Stimulated activated CD4-positive, alpha-beta T cell treated with anti-CD3 and anti-CD28 coated beads, Interleukin-15, amount 100 ng/mL, for 48 hours (primary cell): ENCODE measurements around the gene ACTR3C.
"Not testable (repeated sequence)": the region's sequence is repeated elsewhere in the genome, so short reads cannot be mapped to it uniquely, and the experiment has no call there.

Source experiments
- DNase-seq, 2 donors: peaks; one replicate each; pipeline ENCODE4 v3.0.0-alpha.2; 2020; ENCODE audit warnings: low read depth in 2 of 2

ACTR3C gene

DNA sequence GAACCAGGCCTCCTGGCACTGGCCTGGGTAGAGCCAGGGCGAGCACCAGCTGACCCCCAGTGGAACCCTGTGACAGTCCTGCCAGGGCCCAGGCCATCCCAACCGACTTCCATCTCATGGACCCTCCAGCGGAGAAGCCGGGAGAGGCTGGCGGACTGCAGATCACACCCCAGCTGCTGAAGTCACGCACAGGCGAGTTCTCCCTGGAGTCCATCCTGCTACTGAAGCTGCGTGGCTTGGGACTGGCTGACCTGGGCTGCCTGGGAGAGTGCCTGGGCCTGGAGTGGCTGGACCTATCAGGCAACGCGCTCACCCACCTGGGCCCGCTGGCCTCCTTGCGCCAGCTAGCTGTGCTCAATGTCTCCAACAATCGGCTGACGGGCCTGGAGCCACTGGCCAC lies 13.4 kb upstream of the ACTR3C start:
- no peak for DNase-seq

DNA sequence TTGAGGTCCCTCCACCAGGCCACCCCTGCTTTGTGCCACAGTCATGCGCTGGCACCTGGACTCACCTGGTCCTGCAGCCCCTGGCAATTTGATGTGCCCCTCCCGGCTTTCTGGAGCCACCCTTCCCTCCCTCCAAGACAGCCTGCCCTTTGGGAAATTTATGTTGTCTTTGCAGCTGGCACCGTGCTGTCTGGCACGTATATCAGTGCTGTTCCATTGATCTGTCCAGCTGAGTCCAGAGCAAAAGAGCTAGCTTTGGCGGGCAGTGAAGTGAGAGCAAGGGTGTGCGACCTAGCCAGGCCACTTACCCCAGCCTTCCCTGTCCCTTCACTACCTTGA lies 12.4 kb upstream of the ACTR3C start:
- no peak for DNase-seq

DNA sequence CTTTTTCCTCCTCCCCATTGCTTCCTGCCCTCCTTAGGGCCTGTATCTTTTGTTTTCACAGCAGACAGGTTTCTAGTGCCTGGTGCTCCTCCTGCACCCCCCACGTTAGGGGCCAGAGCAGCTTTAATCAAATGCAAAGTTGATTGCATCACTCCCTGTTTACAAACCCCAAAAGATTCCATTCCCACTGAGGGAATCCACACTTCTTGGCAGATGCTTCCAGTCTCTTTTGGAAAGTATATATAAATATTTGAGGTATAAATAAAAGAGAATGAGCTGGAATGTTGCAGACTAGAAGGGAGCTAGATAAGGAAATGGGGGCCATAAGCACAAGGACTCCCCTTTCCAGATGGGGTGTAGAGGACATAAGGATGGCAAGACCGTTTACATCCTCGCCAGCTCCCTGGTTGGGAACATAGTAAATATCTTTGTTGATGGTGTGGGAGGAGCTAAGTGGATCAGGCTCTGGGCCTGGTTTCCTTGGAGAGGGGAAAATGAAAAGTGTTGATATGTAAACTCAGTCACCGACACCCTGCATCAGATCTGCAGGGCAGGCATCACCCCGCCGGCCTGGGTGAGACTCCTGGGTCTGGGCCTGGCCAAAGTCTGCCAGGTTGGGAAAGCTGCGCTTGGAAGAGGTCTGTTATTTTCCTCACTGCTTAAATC lies 11.9 kb upstream of the ACTR3C start:
- DNase-seq, result no peak

DNA sequence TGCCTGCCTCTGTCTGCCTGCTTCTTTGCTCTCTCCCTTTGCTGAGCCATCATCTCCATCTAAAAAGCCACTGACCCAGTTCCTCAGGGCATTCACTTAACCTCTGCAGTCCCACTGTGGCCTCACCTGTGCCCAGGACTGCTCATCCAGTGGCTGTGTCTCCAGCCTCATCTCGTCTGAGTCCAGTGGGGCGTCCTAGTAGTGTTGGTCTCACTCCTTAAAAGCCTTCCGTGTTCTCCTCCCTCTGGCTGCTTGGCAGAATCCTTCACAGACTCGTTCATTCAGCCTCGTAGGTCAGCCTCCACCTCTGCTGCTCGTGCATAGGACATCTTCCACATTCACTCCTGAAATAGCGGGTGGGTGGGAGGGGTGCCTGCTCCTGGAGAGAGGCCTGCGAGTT lies 10.8 kb upstream of the ACTR3C start:
- no peak for DNase-seq

DNA sequence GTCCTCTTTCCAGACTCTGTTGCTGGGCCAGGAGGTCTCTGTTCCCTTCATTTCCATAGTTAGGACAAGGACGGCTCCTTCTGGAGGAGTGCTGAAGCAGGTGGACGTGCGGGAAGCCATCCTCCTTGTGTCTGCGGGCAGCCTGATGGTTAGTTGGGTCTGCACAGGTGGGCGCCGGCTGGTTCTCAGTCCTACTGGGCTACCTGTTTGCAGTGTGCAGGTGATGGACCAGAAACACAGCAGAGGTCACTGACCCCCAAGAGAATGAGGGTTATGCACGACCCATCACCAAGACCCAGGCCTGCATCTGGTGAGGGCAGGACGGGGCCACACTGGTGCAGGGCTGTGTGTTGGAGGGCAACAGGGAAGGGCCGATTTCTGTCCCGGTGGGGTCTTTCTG lies 10.3 kb upstream of the ACTR3C start:
- no peak for DNase-seq

DNA sequence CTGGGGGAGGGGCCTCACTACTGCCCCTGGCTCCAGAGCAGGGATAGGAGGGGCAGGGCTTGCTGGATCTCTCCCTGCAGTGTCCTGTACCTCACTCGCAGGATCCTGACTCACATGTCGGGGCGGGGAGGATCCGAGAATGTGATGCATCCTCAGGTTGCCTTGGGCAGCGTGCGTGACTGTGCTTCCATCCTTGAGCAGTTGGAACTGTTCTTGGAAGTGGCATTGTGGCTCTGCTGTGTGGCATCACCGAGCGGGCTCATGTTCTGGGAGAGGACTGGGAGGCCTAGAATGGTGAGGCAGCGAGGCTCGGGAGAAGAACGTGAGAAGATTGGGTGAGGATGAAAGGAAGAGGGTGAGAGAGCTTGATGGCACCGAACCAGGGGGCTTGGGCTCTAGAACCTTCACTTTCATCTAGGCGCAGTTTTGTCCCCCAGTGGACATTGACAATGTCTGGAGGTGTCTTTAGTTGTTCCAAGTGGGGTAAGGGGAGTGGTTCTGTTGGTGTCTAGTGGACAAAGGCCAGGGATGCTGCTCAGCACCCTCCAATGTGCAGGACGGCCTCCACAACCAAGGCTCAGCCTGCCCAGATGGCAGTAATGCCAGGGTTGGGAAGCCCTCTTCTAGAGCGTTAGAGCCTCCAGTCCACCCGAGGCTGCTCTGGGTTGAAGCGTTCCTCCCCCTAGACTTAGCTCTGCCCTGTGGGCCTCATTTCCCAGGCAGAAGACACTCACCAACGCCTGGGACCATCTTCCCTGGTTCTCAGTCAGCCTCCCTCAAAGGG lies 9.7 kb upstream of the ACTR3C start:
- no peak for DNase-seq

DNA sequence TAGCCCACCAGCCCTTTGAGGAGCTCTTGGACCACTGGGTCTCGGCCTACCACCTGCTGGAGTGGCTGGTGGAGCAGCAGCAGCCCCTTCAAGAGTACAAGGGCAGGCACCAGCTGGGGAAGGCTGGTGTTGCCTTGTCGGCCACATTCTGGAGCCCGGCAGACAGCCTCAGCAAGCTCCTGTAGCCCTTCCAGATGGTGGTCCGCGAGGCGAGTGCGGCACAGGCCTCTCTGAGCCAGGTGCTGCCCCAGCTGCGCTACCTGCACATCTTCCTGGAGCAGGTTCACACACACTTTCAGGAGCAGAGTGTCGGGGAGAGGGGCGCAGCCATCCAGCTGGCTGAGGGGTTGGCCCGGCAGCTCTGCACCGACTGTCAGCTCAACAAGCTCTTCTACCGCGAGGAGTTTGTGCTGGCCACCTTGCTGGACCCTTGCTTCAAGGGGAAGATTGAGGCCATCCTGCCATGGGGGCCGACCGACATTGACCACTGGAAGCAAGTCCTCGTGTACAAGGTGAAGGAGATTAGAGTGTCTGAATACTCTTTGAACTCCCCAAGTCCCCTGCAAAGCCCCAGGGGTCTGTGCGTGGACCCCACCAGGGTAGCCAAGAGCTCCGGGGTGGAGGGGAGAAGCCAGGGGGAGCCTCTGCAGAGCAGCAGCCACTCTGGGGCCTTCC lies 7.0 kb upstream of the ACTR3C start:
- no peak for DNase-seq

DNA sequence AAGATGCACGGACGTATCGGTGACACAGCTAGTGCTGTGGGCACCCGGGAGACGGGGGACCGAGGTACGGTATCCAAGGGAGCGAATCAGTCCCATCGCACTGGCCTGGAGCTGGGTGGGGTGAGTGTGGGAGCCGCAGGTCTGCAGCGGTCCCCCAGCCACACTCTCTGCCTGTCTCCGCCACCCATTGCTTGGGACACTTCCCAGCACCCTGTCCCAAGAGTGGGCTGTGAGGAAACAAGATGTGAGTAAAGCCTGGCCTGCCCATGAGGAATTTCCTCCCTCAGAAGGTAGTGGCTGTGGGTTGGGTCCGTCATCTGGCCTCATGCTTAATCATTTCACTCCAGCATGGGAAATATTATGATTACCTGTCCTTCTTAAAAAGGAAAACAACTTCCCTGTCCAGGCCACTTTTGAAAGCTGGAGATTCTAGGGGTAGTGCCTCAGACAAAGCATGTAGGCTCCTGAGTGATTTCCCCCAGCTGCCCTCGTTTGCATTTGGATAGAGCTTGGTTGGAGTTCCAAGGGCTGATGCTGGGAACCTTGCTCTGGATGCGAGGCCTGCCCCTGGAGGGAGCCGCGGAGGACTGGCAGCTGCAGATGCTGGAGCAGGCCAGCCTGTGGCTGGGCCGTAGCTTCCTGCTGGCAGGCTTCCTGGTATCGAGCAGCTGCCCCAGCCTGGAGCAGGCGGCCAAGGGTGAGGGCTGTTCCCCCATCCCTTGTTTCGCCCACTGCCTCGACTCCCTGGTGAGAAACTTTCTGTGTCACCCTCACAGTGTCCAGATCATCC lies 6.2 kb upstream of the ACTR3C start:
- no peak for DNase-seq

DNA sequence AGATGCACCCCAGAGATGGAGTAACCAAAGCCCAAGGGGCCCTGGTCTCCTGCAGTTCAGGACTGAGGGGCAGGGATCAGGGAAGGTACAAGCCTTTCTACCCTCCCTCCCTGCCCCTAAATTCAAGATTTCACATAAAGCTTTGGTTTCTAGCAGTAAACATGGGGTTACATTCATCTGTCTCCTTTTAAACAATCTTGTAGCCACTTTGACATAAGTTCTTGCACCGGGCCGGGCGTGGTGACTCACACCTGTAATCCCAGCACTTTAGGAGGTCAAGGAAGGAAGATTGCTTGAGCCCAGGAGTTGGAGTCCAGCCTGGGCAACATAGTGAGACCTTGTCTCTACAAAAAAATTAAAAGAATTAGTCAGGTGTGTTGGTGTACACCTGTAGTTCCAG lies 4.0 kb upstream of the ACTR3C start:
- DNase-seq, result no peak

DNA sequence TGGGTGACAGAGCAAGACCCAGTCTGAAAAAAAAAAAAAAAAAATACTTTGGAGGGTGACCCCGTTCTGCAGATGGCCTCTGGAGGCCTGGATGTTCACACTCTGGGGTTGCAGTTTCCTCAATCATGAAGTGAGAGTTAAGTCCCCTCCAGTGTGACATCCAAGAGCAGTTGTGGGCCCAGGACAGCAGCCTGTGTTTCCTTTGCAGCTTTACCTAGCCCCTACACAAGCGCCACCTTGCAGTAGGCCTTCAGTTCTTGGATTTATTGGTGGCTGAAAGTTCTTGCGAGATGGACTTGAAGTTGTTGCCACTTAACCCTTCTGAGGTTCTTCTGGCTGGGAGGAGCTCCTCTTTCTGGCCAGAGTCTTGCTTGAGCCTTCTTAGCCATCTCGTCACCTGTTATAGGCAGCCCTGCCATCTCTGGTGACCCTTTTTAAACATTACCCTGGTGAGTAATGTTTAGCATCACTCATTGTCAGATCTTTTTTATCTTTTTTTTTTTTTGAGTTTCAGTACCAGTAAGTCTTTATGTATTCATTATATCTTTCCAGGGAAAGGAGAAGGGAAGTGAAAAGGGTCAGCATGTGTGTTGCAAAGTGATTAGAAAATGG lies 3.4 kb upstream of the ACTR3C start:
- DNase-seq, result no peak

DNA sequence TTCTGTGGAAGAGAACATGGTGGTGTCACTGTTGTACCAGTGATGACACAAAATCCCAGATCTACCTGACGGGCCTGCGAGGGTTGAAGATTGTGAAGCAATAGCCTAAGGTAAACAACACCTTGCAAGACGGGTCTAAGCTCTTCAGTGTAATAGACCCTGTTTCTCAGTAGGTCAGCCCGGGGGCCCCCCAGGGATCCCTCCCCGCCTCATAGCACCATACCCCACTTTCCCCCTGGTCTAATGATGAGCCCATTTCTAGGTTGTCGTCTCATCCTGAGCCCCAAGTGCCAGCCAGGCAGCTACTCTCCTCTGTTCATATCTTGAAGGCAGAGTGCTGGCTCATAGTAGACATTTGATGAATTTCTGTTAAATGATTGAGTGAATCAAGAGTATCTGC lies 2.6 kb upstream of the ACTR3C start:
- no peak for DNase-seq

DNA sequence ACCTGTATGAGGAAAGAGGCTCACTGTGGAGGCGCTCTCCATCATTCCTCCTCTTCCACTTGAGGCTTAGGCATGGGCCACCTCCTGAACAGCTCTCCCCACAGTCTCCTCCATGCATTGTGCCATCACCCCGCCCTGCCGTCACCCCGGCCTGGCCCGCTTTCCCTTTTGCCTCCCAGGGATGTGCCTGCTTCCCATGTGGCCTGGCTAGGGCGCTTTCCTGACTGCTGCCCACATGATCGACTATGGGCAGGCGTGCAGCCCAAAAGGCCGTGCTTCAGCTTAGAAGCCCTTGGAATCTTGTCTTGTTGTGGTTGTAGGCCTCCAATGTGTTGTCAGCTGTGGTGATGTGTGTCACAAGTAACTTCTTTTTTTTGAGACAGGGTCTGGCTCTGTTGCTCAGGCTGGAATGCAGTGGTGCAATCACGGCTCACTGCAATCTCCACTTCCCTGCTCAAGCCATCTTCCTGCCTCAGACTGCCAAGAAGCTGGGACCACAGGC lies 1.8 kb upstream of the ACTR3C start:
- no peak for DNase-seq

DNA sequence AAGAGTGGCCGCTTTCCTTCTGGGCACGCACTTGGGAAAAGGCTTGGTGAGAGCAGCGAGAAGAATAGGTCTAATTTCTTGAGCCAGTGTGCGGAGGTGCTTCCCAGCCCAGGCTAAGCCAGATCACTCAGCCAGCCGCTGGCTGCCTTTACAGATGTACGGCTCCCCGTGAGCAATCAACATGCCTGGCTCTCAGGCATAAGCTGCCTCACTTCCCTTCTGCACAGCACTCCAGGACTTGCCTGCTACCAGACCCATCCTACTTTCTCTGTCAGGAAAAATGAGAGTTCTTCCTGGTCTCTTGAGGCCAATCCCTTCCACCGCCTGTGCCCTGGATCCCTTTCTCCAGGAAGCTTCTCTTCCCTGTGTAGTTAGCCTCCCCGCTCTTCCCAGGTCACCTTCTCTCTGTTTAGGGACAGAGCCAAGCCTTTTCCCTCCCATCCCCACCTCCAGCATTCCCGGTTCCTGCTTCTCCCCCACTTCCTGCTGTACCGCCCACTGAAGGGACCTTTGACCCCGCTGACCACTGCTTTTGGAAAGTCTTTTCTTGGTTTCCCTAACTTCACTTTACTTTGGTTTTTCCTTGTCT lies 1.1 kb upstream of the ACTR3C start:
- no peak for DNase-seq

DNA sequence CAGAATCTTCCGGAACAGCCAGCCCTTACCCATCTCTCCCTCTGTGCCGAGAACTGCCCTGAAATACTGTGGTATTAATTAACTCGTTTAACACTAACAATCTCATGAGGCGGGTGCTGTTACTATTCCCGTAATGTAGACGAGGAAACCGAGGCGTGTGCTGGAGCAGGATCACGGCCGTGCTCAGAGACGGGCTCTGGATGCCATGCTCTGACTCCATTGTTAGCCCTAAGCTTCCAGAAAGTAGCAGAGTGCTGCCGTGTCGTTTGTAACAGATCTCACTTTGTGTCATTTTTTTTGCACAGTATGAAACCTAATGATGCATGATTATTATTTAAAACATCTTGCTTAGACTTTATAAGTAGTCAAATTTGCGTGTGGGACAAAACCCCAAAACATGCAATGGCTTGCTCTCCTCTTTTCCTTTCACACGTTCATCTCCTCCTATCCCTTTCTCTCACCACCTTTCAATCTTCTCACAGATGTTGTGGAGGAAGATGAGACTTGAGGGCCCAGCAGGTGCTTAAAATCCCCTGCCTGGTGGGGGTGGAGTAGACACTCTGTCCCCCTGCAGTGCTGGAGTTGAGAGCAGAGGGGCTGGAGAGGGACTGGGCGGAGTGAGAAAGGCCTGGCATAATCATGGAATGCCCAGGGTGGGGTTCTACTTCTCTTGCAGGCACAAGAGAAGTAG lies 482 bp upstream of the ACTR3C start:
- no peak for DNase-seq

DNA sequence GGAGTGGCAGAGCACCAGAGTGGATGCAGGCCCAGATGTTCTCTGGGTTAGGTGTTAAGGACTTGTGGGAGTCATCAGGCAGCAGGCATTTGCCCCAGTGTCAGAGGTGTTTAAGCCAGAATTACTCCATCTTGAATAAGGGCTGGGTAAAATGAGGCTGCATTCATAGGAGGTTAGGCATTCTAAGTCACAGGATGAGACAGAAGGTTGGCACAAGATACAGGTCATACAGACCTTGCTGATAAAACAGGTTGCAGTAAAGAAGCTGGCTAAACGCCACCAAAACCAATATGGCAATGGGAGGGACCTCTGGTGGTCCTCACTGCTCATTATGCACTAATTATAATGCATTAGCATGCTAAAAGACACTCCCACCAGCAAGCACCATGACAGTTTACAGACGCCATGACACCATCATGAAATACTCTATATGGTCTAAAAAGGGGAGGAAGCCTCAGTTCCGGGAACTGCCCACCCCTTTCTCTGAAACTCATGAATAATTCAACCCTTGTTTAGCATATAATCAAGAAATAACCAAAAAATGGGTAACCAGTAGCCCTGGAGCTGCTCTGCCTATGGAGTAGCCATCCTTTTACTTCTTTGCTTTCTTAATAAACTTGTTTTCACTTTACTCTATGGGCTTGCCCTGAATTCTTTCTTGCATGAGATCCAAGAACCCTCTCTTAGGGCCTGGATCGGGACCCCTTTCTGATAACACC lies 1.1 kb downstream of the ACTR3C start:
- DNase-seq, result peak; percentile 56 to 65

DNA sequence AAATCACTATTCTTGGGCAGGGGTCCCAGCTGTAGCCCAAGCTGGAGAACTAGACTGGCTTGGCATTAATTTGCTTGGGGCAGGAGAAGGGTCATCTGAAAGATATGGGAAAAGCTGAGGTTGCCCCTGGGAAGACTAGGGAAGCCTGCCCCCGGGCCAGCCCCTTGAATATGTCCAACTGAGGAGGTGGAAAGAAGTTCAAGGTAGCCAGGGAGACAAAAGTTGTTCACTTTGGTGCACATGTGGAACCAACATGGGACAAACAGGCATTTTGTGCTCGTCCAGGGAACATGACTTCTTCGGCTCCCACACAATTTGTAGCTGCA lies 1.6 kb downstream of the ACTR3C start:
- no peak for DNase-seq

DNA sequence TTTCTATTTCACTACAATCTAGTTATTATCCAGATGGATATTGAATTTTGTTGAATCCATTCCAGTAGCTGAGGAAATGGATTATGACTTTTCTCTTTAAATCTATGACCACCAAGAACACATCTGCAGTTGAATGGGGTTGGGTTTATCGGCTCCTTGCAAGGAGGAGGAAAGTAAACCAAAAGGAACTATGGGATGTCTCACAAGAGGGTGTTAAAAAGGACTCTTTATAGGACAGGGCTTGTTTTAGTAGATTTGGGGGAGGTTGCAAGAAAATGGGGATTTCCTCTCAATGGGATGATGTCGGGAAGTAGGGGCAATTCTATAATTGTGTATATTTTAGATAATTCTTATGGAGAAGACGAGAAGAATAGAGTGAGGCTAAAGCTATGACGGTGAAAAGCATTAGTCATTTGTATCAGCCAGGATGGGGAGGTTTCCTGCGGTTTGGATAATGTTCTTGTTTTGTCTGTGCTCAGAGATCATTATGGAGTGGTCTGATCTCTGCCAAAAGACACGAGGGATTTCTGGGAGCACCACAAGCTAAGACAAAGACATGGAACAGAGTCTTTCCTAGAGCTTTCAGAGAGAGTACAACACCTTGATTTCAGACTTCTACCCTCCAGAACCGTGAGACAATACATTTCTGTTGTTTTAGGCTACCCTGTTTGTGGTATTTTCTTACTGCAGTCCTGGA lies 5.4 kb downstream of the ACTR3C start:
- DNase-seq, result no peak

DNA sequence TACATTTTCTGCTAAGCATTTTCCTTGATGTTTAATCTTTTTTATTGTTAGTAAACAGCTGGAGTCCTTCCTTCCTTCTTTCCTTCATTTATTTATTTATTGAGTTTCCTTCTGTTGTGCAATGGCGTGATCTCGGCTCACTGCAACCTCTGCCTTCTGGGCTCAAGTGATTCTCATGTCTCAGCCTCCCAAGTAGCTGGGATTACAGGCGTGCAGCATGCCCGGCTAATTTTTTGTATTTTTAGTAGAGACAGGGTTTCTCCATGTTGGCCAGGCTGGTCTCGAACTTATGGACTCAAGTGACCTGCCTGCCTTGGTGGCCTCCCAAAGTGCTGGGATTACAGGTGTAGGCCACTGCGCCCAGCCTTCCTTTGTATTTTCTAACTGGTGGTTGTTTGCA lies 6.4 kb downstream of the ACTR3C start:
- not testable (repeated sequence) for DNase-seq

DNA sequence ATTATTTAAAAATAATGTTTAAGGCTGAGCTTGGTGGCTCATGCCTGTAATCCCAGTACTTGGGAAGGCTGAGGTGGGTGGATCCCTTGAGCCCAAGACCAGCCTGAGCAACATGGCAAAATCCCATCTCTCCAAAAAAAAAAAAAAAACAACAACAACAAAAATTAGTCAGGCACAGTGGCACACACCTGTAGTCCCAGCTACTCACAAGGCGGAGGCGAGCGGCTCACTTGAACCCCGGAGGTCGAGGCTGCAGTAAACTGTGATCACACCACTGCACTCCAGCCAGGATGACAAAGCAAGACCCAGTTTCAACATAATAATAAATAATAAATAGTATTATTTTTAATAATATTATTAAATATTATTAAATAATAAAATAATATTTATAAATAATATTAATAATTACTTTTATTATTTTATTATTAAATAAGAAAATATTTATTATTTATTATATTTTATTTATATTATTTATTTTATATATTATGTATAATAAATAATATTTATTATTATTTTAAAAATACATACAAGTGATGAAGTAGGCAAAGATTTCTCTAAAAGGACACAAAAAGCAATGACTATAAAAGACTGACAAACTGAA lies 8.6 kb downstream of the ACTR3C start:
- DNase-seq, result no peak
